Adrenal gland (tissue), 5 donors: Measurements from ENCODE around the gene ARL4A.

ENCODE experiments used
- CTCF ChIP-seq, 6 experiments: fragments of 450-650 bp in 4 of 6; fragments of 200-600 bp in 2 of 6; sonication (generic) in 1 of 6; IDR thresholded peaks; 1 replicate in 5 of 6; 2 replicates in 1 of 6; pipeline versions ENCODE4 v1.5.1 to v1.8.0; 2016 to 2021; ENCODE audit warnings: antibody characterized with exemption in 6 of 6, mild to moderate bottlenecking in 2 of 6, moderate library complexity in 1 of 6
- POLR2A ChIP-seq, 2 donors: fragments of 450-650 bp; IDR thresholded peaks; one replicate each; pipeline ENCODE4 v1.6.1; 2017; ENCODE audit warnings: antibody characterized with exemption in 2 of 2, mild to moderate bottlenecking in 2 of 2, moderate library complexity in 1 of 2
- donor health status: DM: no; HTN: no; CAD: no.

GRCh38 chr7:12643001-12643643, 44.3 kb upstream of the ARL4A start:
- TF ChIP-seq CTCF (IDR thresholded peaks at IDR 0.05) (no peak), POLR2A (IDR thresholded peaks at IDR 0.05) (no peak)
